ENCODE measurements around the gene DNAH1.

The DNAH1 gene

DNA sequence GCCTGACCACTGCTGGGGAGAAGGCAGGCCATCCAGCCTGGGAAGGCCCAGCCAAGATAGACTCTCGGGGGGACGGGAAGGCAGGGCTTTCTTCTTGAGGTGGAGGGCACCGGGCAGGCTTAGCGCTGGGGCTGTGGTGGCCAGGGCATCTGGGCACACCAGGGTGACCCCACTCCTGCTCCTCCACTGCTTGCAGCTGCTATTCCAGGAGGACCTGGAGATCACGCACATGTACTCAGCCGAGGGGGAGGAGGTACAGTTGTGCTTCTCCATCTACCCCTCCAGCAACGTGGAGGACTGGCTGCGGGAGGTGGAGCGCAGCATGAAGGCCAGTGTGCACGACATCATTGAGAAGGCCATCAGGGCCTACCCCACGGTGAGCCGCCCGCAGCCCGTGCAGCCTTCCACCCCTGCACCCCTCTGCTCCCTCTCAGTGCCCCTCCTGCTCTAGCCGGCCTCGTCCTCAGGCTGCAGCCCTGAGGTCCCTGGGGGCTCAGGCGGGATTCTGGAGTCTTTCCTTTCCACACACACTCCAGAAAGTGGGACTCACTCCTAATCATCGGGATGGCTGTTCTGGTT, 42.3 kb downstream of the DNAH1 start:
- H3K27ac ChIP-seq, result no peak overlapping the region
- TF ChIP-seq, protein P1, sequence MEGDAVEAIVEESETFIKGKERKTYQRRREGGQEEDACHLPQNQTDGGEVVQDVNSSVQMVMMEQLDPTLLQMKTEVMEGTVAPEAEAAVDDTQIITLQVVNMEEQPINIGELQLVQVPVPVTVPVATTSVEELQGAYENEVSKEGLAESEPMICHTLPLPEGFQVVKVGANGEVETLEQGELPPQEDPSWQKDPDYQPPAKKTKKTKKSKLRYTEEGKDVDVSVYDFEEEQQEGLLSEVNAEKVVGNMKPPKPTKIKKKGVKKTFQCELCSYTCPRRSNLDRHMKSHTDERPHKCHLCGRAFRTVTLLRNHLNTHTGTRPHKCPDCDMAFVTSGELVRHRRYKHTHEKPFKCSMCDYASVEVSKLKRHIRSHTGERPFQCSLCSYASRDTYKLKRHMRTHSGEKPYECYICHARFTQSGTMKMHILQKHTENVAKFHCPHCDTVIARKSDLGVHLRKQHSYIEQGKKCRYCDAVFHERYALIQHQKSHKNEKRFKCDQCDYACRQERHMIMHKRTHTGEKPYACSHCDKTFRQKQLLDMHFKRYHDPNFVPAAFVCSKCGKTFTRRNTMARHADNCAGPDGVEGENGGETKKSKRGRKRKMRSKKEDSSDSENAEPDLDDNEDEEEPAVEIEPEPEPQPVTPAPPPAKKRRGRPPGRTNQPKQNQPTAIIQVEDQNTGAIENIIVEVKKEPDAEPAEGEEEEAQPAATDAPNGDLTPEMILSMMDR (conservative IDR thresholded peaks at IDR 0.05), result no peak

DNA sequence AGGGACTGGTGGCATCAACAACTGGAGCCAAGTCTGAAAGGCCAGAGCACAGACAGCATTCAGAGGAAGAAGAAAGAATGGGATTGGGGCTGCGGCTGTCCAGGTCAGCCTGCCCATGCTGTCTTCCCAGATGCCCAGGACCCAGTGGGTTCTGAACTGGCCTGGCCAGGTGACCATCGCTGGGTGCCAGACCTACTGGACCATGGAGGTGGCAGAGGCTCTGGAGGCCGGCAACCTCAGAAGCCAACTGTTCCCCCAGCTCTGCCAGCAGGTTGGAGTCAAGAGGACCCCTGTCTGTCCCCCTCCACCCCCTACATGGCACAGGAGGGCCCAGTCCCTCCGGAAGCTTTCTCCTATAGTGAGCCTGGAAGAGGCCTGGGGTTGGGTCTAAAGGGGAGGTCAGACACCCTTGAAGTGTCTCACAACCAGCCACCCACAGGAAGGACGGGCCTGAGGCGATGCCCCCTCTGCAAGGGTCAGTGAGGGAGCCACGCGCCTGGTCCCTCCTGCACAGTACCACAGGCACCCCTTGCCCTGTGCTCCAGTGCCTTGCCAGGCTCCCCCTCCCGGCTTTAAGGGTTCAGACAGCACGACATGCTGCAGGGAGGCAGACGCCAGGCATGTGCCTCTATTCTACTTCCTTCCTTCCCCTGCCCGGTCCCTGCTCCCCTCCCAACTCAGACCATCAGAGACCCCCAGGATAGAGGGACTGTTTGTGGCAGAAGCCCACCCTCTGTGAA, 43.2 kb downstream of the DNAH1 start:
- TF ChIP-seq, protein P1 (conservative IDR thresholded peaks at IDR 0.05), result no peak
- H3K27ac ChIP-seq, result no peak overlapping the region

DNA sequence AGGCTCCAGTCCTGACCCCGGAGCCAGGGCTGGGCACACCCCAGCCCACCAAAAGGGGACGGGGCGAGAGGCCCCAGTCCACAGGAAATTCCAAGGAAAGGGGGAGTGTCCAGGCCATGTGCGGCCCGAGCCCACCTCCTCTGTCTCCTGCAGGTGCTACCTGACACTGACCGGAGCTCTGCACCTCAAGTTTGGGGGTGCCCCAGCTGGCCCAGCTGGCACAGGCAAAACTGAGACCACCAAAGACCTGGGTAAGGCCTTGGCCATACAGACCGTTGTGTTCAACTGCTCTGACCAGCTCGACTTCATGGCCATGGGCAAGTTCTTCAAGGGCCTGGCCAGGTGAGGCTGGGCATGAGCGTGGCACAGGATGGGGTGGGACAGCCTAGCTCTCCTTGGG, 44.9 kb downstream of the DNAH1 start:
- TF ChIP-seq, protein P1 (conservative IDR thresholded peaks at IDR 0.05), result no peak
- no peak overlapping the region for H3K27ac ChIP-seq

DNA sequence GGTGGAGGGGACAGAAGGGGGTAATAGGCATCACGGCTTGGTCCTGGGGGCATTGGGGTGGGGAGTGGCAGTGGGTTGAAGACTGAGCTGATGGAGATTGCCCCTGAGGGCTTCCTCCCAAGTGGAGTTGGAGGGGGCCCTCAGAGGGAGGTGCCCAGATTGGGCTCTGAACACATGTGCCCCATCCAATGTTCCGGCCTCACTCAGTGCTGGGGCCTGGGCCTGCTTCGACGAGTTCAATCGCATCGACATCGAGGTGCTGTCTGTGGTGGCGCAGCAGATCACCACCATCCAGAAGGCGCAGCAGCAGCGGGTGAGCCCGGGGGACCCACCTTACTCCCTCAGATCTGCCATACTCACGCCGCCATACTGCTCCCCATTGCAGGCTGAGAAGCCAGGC, 45.3 kb downstream of the DNAH1 start:
- H3K27ac ChIP-seq, result no peak overlapping the region
- TF ChIP-seq, protein P1 (conservative IDR thresholded peaks at IDR 0.05), result no peak

DNA sequence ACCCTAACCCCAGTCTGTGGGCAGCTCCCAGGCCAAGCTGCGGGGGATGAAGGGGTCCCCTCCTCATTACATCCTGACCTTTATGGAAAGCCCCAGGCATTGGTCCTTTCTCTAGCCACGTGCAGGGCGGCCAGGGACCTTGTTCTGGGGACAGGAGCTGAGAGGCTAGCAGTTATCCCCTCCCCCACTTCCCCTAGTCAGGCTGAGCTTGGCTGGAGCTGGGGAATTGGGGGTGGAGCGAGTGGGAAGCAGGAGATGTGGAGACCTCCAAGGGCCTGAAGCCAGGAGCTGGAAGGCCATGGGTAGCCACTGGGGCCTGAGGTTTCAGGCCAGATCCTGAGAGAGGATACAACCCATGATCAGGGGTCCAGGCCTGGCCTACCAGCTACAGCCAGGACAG, 45.8 kb downstream of the DNAH1 start:
- TF ChIP-seq, protein P1 (conservative IDR thresholded peaks at IDR 0.05), result no peak
- no peak overlapping the region for H3K27ac ChIP-seq

DNA sequence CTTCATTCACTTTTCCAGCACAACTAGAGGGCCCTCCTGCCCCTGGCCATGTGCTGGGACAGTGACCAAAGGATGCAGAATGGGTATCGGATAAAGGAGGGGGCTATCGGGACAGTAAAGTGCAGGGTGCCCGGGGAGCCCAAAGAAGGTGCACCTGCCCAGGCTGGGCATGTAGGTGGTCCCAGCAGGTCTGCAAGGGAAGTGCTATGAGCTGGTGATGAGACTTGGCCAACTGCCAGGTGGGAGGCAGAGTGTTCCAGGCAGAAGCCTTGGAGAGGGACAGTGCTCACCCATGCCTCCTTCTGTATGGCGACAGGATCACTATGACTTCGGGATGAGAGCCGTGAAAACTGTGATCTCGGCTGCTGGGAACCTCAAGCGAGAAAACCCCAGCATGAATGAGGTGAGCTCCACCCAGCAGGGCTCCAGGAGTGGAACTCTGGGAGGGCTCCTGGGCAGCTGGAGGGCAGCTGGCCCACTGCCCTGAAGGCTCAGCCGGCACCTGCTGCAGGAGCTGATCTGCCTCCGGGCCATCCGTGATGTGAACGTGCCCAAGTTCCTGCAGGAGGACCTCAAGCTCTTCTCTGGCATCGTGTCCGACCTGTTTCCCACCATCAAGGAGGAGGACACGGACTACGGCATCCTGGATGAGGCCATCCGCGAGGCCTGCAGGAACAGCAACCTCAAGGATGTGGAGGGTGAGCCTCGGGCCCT, 48.4 kb downstream of the DNAH1 start:
- no peak overlapping the region for H3K27ac ChIP-seq
- TF ChIP-seq, protein P1 (conservative IDR thresholded peaks at IDR 0.05), result no peak

DNA sequence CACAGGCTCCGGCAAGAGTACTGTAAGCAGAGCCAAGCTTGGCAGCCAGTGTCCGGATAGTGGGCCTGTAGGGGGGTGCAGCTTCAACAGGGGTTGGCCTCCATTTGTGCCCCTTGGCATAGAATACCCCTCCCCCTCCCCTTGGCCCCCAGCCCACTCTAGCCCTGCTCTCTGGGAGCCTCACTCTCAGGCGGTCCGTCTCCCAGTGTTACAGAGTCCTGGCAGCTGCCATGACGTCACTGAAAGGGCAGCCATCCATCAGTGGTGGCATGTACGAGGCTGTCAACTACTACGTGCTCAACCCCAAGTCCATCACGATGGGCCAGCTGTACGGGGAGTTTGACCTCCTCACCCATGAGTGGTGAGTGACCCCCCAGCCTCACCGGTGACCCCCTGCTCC, 50.4 kb downstream of the DNAH1 start:
- no peak overlapping the region for H3K27ac ChIP-seq
- TF ChIP-seq, protein P1 (conservative IDR thresholded peaks at IDR 0.05), result no peak
